ENCODE data around the gene SLC23A2.
"Not testable (repeated sequence)": the region's sequence is repeated elsewhere in the genome, so short reads cannot be mapped to it uniquely, and the experiment has no call there.

Gene SLC23A2

DNA sequence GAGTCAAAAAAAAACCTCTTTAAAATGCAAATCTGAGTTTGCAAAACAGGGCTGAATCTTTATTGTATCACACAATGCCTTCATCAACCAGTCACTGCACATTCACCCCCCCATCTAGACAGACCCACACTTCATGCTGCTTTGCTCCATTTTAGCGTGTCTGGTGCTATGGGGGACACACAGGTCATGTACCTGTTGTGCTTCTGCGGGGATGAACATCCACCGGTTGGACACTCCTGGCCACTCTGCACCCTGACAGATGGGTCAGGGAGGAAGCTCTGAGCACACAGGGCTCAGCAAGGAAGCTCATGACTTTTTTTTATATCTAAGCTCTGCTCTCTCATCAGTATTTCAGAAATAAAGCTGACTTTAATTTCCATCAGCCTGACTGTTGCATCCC, 143.3 kb downstream of the SLC23A2 start:
- H3K4me3 ChIP-seq: no peak overlapping the region
- H3K9me3 ChIP-seq (ENCODE audit: low read depth, low read length): no peaks in the 10 kb centered on the region
- TF ChIP-seq FOXP2 (optimal IDR thresholded peaks at IDR 0.05; ENCODE audit: control extremely low read depth, extremely low read length, insufficient read depth): no peak
- no peak for TF ChIP-seq POLR2AphosphoS5 (IDR thresholded peaks at IDR 0.05; ENCODE audit: borderline replicate concordance, low read depth, low read length)
- TF ChIP-seq EZH2 (IDR thresholded peaks at IDR 0.05): no peak
- DNase-seq (ENCODE audit: low read depth, low spot score): no peak
- H3K9ac ChIP-seq (ENCODE audit: insufficient read length): no peak overlapping the region
- no peak overlapping the region for H3K27ac ChIP-seq
- H3K36me3 ChIP-seq (ENCODE audit: insufficient read depth, low read length): peaks cover 64% of the 10 kb centered on the region

DNA sequence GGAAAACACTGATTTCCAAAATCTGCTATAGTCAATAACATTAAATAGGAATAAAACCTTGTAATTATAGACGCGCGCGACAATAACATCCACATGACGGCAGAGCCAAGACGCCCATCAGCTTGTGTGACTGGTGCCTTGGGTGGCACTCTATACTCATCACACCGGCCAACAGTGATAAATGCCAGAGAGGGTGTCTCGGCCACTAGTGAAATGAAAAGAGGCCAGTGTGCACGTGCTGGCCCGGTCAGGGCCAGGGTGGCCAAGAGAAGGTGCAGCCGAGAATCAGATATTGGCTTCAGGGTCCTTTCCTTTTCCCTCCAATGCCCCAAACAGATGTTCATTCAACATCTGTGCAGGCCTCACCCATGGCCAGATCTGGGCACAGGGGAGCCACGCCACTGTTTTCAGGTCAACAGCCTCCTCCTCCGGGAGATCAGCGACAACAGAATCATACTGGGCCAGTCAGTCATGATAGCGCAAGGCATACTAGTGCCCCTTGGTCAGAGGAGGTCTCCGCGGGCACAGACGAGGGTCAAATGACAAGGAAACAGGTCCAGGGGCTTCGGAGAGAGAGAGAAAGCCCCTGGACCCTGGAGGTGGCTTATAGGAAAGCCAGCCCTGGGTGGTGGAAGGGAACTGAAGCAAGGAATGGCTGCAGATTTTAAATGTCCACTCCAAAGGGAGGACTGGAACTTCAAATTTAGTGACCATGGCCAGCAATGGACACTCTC, 145.1 kb downstream of the SLC23A2 start:
- H3K9ac ChIP-seq (ENCODE audit: insufficient read length): no peak overlapping the region
- H3K4me3 ChIP-seq: no peak overlapping the region
- H3K27ac ChIP-seq: no peak overlapping the region
- H3K36me3 ChIP-seq (ENCODE audit: insufficient read depth, low read length): peaks cover 52% of the 10 kb centered on the region
- TF ChIP-seq EZH2 (IDR thresholded peaks at IDR 0.05): no peak
- TF ChIP-seq FOXP2 (optimal IDR thresholded peaks at IDR 0.05; ENCODE audit: control extremely low read depth, extremely low read length, insufficient read depth): no peak
- TF ChIP-seq POLR2AphosphoS5 (IDR thresholded peaks at IDR 0.05; ENCODE audit: borderline replicate concordance, low read depth, low read length): no peak
- DNase-seq (ENCODE audit: low read depth, low spot score): no peak
- H3K9me3 ChIP-seq (ENCODE audit: low read depth, low read length): no peaks in the 10 kb centered on the region

DNA sequence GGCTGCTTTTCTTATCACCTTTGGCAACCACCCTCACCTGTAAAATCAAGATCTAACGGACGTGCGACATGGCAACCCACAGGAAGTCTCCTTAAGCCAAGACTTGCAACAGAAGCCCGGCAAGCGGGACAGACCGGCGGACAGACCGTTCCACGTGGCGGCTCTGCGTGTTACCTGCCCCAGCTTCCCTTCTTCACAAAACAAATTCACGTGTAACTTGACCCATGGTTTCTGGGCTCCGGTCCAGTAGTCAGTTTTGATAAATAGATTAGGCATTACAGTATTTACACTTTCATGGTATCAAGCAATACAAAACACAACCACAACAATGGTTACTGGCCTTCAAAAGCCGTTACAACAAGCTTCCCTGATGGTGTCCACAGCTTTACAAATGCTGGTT, 145.8 kb downstream of the SLC23A2 start:
- Histone ChIP-seq H3K9me3 (ENCODE audit: low read depth, low read length) (no peaks in the 10 kb centered on the region), H3K27ac (no peak overlapping the region), H3K9ac (ENCODE audit: insufficient read length) (no peak overlapping the region), H3K36me3 (ENCODE audit: insufficient read depth, low read length) (peaks cover 48% of the 10 kb centered on the region), H3K4me3 (no peak overlapping the region)
- TF ChIP-seq EZH2 (IDR thresholded peaks at IDR 0.05): no peak
- TF ChIP-seq POLR2AphosphoS5 (IDR thresholded peaks at IDR 0.05; ENCODE audit: borderline replicate concordance, low read depth, low read length): no peak
- no peak for TF ChIP-seq FOXP2 (optimal IDR thresholded peaks at IDR 0.05; ENCODE audit: control extremely low read depth, extremely low read length, insufficient read depth)
- DNase-seq (ENCODE audit: low read depth, low spot score): no peak

DNA sequence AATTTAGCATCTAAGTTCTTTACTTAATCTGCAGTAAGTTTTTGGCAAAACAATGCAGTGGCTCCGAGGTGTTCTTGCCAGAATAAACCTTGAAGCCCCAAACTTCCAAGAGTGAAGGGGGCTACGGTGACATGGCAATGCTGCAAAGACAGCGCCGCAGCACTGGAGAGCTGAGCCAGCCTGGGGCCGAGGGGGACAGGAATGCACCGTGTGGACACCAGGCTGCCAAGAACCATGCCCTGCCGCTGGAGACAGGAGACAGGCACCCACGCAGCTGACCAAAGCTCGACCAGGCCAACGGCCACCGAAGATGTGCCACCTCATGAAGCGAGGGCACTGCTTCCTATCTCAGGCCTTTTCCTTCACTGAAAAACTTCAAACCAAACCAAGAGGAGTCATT, 146.2 kb downstream of the SLC23A2 start:
- H3K4me3 ChIP-seq: no peak overlapping the region
- TF ChIP-seq POLR2AphosphoS5 (IDR thresholded peaks at IDR 0.05; ENCODE audit: borderline replicate concordance, low read depth, low read length) (no peak), FOXP2 (optimal IDR thresholded peaks at IDR 0.05; ENCODE audit: control extremely low read depth, extremely low read length, insufficient read depth) (no peak), EZH2 (IDR thresholded peaks at IDR 0.05) (no peak)
- DNase-seq (ENCODE audit: low read depth, low spot score): no peak
- no peaks in the 10 kb centered on the region for H3K9me3 ChIP-seq (ENCODE audit: low read depth, low read length)
- peaks cover 44% of the 10 kb centered on the region for H3K36me3 ChIP-seq (ENCODE audit: insufficient read depth, low read length)
- no peak overlapping the region for H3K9ac ChIP-seq (ENCODE audit: insufficient read length)
- H3K27ac ChIP-seq: no peak overlapping the region

DNA sequence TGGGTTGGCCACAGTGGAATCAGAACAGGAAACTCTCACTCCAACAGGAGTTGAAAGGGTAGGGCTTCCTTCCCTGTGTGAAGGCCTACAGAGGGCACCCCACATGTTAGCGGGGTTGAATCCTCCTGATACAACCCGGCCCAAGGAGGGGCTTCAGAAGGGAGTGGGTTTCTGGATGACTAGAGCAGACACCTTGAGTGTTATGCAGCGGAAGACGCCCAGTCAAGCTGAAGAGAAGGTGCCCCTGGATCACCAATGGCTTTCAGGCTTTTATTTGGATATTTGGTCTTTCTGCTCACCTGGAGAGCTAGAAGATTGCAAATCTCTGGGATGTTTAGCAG, 146.8 kb downstream of the SLC23A2 start:
- TF ChIP-seq FOXP2 (optimal IDR thresholded peaks at IDR 0.05; ENCODE audit: control extremely low read depth, extremely low read length, insufficient read depth) (no peak), EZH2 (IDR thresholded peaks at IDR 0.05) (no peak), POLR2AphosphoS5 (IDR thresholded peaks at IDR 0.05; ENCODE audit: borderline replicate concordance, low read depth, low read length) (no peak)
- DNase-seq (ENCODE audit: low read depth, low spot score): no peak
- H3K36me3 ChIP-seq (ENCODE audit: insufficient read depth, low read length): peaks cover 38% of the 10 kb centered on the region
- no peak overlapping the region for H3K27ac ChIP-seq
- no peaks in the 10 kb centered on the region for H3K9me3 ChIP-seq (ENCODE audit: low read depth, low read length)
- no peak overlapping the region for H3K4me3 ChIP-seq
- no peak overlapping the region for H3K9ac ChIP-seq (ENCODE audit: insufficient read length)

DNA sequence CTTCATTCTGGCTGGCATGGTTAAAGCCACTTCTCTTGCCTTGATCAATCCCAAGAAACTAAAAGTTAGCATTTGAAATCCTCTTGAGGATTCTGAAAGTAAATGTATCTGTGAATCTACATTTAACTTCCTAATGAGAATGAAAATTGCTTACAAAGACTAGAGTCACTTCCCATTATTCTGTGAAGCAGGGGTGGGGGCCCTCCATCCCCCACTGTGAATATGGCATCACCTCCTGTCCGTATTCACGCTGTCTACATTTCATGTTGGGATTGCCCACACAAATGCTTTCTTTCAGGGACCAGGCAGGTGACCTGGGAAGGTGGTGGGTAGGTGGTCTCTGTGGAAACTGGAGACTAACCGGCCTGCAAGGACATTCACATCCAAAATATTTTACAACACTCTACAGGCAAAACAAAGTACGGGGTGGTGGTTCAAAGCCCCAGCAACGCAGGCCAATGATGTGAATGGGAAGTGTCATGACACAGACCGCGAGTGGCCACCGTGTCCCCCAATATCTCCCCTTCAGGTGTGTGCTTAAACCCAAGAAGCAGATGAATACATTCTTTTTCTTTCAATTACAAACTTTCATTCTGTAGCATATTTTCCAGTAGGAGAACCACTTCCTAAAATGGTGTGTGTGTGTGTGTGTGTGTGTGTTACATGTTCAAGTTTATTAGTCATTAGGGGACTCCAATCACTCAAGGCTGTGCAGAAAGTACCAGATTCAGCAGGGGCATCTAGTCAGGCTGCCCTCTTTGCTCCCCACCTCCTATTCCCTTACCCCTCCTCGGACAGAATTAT, 147.4 kb downstream of the SLC23A2 start:
- Histone ChIP-seq H3K27ac (no peak overlapping the region), H3K9me3 (ENCODE audit: low read depth, low read length) (no peaks in the 10 kb centered on the region), H3K4me3 (no peak overlapping the region), H3K9ac (ENCODE audit: insufficient read length) (no peak overlapping the region), H3K36me3 (ENCODE audit: insufficient read depth, low read length) (peaks cover 32% of the 10 kb centered on the region)
- TF ChIP-seq POLR2AphosphoS5 (IDR thresholded peaks at IDR 0.05; ENCODE audit: borderline replicate concordance, low read depth, low read length) (no peak), EZH2 (IDR thresholded peaks at IDR 0.05) (no peak), FOXP2 (optimal IDR thresholded peaks at IDR 0.05; ENCODE audit: control extremely low read depth, extremely low read length, insufficient read depth) (no peak)
- no peak for DNase-seq (ENCODE audit: low read depth, low spot score)

DNA sequence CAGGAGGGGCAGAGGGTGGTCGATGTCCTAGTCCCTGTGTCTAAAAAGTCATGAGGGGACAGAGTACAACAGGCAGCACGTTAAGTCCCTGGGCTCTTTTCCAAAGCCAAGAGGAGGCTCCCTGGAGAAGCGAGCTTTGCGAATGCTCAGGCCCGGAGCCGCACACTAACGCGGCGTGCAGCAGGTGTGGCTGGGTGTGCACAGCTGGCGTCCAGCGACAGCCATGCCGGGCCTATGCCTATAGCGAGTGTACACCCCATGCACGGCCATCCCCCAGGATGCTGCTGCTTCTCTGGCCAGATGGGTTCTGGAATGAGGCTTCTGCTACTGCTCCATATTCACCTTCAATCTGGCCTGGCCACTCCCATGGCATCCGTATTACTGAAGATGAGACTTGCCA, 148.3 kb downstream of the SLC23A2 start:
- Histone ChIP-seq H3K36me3 (ENCODE audit: insufficient read depth, low read length) (peaks cover 23% of the 10 kb centered on the region), H3K9ac (ENCODE audit: insufficient read length) (no peak overlapping the region)
- TF ChIP-seq EZH2 (IDR thresholded peaks at IDR 0.05) (no peak), FOXP2 (optimal IDR thresholded peaks at IDR 0.05; ENCODE audit: control extremely low read depth, extremely low read length, insufficient read depth) (no peak), POLR2AphosphoS5 (IDR thresholded peaks at IDR 0.05; ENCODE audit: borderline replicate concordance, low read depth, low read length) (no peak)

DNA sequence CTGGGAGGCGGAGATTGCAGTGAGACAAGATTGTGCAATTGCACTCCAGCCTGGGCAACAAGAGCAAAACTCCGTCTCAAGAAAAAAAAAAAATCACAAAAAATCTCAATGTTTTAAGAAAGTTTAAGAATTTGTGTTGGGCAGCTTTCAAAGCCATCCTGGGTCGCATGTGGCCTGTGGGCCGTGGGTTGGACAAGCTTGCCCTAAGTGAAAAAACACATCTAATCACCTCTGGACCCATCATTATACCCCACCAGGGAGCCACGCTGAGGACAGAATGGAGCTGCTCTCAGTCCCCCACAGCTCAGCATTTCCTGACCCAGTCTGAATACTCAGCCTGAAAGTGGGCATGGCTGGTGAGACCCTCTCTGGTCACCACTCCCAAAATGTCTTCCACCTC, 150.3 kb downstream of the SLC23A2 start:
- Histone ChIP-seq H3K9ac (ENCODE audit: insufficient read length) (no peak overlapping the region), H3K27ac (no peak overlapping the region), H3K4me3 (no peak overlapping the region), H3K36me3 (ENCODE audit: insufficient read depth, low read length) (peaks cover 6% of the 10 kb centered on the region; the same call in 1 of the 2 replicates), H3K9me3 (ENCODE audit: low read depth, low read length) (no peaks in the 10 kb centered on the region)
- DNase-seq (ENCODE audit: low read depth, low spot score): no peak
- TF ChIP-seq EZH2 (IDR thresholded peaks at IDR 0.05) (no peak), FOXP2 (optimal IDR thresholded peaks at IDR 0.05; ENCODE audit: control extremely low read depth, extremely low read length, insufficient read depth) (no peak), POLR2AphosphoS5 (IDR thresholded peaks at IDR 0.05; ENCODE audit: borderline replicate concordance, low read depth, low read length) (no peak)

More for the DNA sequence above, 148.3 kb downstream of the SLC23A2 start:
- H3K9me3 ChIP-seq (ENCODE audit: low read depth, low read length): no peaks in the 10 kb centered on the region
- DNase-seq (ENCODE audit: low read depth, low spot score): no peak
- no peak overlapping the region for H3K27ac ChIP-seq
- H3K4me3 ChIP-seq: no peak overlapping the region

DNA sequence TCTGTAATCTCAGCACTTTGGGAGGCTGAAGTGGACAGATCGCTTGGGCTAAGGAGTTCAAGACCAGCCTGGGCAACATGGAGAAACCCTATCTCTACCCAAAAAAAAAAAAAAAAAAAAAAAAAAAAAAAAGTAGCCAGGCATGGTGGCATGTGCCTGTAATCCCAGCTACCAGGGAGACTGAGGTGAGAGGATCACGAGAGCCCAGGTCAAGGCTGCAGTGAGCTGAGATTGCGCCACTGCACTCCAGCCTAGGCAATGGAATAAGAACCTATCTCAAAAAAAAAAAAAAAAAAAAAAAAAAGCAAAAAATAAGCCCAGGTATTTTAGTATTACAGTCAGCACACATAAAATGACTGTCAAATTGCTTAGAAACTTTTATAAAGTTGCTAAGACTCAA, 152.5 kb downstream of the SLC23A2 start:
- not testable (repeated sequence) for DNase-seq (ENCODE audit: low read depth, low spot score); H3K27ac ChIP-seq; H3K9ac ChIP-seq (ENCODE audit: insufficient read length); H3K36me3 ChIP-seq (ENCODE audit: insufficient read depth, low read length); H3K9me3 ChIP-seq (ENCODE audit: low read depth, low read length); H3K4me3 ChIP-seq

Measured in SK-N-MC (cell line).